IPS-NIHi11 (cell line): Measurements from ENCODE around the gene RCAN3.
"Not testable (repeated sequence)": the region's sequence is repeated elsewhere in the genome, so short reads cannot be mapped to it uniquely, and the experiment has no call there.

ENCODE experiments used
- DNase-seq: peaks from one replicate; pipeline ENCODE4 v3.0.0; 2012; ENCODE audit warnings: mixed read lengths, low spot score

RCAN3 gene

GRCh38 chr1:24502709-24503058 lies at the start of gene RCAN3:
TSS of gene RCAN3 (plus strand) at chr1:24502836. CDS start at chr1:24514373, 11,537 bp downstream.
- peak; percentile 99 for DNase-seq

GRCh38 chr1:24452922-24453485 lies 49.6 kb upstream of the RCAN3 start:
- DNase-seq, result no peak

DNA sequence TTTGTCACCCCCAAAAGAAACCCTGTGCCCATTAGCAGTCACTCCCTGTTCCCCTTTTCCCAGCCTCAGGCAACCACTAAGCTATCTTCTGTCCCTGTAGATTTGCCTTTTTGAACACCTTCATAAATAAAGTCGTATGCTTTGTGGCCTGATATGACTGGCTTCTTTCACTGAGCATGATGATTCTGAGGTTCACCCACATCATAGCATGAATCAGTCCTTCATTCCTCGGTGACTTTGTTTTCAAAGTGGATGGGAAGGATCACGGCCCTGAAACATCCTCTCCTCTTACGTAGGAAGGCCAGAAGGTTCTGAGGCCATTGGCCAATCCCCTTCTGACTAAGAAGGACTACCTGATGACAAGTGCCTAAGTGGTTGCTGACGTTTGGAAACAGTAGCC lies 48.0 kb upstream of the RCAN3 start:
- no peak for DNase-seq

- no peak for DNase-seq
Observed at GRCh38 chr1:24455272-24455671, 47.4 kb upstream of the RCAN3 start.

- DNase-seq, result no peak
Observed at GRCh38 chr1:24457866-24458265, 44.8 kb upstream of the RCAN3 start.

DNA sequence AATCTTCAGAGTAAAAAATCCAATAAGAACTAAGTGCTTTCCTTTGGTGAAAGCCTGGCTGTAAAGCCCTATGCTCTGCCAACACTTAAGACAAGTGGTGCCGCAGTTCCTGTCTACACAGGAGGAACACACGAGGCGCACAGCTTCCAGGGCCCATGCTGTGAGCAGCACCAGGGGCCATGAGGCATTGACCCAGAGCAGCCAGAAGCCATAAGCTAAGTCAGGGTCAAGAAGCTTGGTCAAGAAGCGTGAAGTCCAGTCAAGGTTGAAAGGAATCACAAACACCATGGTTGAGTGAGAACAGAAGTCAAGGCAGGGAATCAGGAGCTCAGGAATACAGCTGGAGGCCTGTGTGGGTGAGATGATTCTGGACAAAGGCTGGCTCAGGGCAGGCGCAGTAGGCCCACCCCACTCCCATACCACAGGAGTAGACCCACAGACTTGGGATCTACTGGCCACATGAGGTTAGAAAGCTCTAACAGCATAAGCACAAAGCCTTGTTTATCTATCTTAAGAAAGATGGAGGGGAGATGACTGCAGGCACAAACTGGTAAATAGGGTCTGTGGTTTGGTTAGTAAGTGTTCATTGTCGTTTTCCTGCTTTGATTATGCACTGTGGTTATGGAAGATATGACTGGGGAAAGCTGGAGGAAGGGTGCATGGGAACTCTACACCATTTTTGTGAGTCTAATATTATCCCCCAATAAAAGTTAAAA lies 42.9 kb upstream of the RCAN3 start:
- no peak for DNase-seq

- DNase-seq, result not testable (repeated sequence)
Observed at GRCh38 chr1:24462128-24462527, 40.5 kb upstream of the RCAN3 start.

- DNase-seq, result peak; percentile 78
Observed at GRCh38 chr1:24463776-24464735, 38.6 kb upstream of the RCAN3 start.

GRCh38 chr1:24465099-24465498 lies 37.5 kb upstream of the RCAN3 start:
- DNase-seq, result no peak

DNA sequence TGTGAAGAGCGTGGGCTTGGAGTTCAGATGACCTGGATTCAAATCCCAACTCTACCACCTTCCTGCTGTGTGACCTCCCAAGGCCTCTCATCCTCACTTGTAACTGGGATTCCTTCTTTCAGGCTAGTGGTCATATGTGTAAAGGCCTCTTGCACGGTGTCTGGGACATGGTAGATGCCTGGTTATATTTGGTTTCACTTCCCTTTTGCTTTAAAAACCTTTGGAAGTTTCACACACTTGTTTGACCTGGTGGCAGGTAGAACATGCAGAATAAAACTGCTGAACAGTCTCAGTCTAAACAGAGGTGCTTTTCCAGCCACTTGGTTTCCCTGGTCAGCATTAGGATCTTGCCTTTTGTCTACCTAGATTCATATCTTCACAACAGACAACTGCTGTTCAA lies 37.0 kb upstream of the RCAN3 start:
- DNase-seq, result no peak

- no peak for DNase-seq
Observed at GRCh38 chr1:24468685-24469316, 33.8 kb upstream of the RCAN3 start.

GRCh38 chr1:24470592-24470991 lies 32.0 kb upstream of the RCAN3 start:
- no peak for DNase-seq

- DNase-seq, result no peak
Observed at GRCh38 chr1:24472527-24473251, 29.9 kb upstream of the RCAN3 start.

DNA sequence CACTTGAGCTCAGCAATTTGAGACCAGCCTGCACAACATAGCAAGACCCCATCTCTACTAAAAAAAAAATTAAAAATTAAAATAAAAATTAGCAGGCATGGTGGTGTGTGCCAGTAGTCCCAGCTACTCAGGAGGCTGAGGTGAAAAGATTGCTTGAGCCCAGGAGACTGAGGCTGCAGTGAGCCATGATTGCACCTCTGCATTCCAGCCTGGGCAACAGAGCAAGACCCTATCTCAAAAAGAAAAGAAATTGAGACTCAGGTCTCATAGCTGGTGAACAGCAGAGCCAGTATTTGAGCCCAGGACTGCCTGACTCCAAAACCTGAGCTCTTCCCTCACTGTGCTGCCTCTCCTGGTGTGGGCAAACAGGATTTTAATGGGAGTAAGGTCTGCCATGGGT lies 28.4 kb upstream of the RCAN3 start:
- no peak for DNase-seq

DNA sequence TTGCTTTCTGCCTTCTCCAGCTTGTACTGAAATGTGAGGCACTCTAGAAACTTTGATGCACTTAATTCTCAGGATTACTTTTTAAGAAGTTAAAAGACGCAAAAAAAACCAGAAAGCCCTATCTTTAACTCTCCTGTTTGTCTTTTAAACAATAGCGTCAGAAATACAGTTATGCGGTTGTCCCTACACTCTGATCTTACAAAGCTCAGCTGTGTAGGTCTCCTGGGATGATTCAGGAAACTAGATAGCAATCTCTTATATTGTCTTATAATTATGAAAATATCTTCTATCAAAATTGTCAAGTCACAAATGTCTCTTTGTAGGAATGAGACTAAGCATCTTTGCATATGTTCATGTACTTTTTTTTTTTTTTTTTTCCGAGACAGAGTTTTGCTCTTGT lies 26.9 kb upstream of the RCAN3 start:
- no peak for DNase-seq

DNA sequence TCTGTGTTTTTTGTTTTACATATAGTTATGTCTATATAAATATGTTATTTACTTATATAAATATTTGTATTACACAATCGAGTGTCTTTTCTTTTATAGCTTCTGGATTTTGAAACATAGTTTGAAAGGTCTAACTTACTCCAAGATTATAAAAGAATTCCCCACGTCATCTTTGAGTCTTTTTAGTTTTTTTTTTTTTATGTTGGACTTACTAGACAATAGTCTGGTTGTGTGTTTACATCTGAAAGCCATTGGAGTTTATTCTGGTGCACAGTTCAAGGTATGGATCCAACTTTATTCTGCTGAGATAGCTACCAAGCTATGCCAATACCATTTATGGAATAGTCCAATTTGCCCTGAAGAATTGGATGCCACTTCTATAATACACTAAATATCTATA lies 26.1 kb upstream of the RCAN3 start:
- DNase-seq, result no peak

DNA sequence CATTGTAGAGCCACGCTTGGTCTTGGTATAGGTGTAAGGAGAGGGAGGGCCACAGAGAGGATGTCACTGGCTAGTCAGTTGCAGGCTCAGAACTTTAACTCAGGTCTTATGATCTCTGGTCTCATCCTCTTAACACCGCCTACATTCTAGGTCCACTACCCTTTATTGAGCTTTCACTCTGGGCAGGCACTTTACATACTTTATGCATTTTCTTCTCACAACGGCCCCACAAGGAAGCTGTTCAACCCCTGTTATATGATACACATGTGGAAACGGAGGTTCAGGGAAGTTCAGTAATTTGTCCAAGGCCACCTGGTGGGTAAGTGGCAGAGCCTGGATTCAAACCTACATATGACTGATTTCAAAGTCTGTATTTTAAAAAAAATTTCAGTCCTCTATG lies 25.3 kb upstream of the RCAN3 start:
- DNase-seq, result no peak

GRCh38 chr1:24481101-24481500 lies 21.5 kb upstream of the RCAN3 start:
- DNase-seq, result peak; percentile 33

GRCh38 chr1:24481843-24482610 lies 20.6 kb upstream of the RCAN3 start:
- no peak for DNase-seq

DNA sequence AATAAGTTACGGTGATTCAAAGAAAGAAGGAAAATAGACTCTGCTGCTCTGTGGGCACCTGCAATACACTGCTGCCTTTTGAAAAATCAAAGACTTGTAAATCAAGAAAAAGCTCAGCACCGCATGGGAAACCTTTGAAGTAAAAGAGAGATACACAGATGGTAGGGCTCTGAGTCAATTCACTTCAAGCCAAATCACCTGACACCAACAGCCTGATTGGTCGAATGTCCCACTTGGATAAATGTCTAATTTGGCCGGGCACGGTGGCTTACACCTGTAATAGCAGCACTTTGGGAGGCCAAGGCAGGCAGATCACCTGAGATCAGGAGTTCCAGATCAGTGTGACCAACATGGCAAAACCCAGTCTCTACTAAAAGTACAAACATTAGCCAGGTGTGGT lies 19.2 kb upstream of the RCAN3 start:
- no peak for DNase-seq

- no peak for DNase-seq
Observed at GRCh38 chr1:24484199-24484598, 18.4 kb upstream of the RCAN3 start.
